GM19397 (cell line): ENCODE data around the gene PLA2G2D.

ENCODE experiments used
- ATAC-seq: cut with Tn5 transposase; IDR thresholded peaks from one replicate; pipeline ENCODE4 v1.9.1; 2021; ENCODE audit warnings: mild to moderate bottlenecking, moderate library complexity; ENCODE audit not compliant: unreplicated experiment

The PLA2G2D gene

GRCh38 chr1:20119347-20119746 is at the start of gene PLA2G2D:
Gene PLA2G2D (minus strand): TSS chr1:20119536. CDS start chr1:20119498, 38 bp downstream.
- ATAC-seq, result no peak

- no peak for ATAC-seq
These were observed 49.5 kb upstream of the PLA2G2D start for GRCh38 chr1:20168564-20169491.

- no peak for ATAC-seq
These were observed 47.8 kb upstream of the PLA2G2D start for GRCh38 chr1:20167126-20167525.

- no peak for ATAC-seq
These were observed 46.7 kb upstream of the PLA2G2D start for GRCh38 chr1:20166051-20166450.

GRCh38 chr1:20165522-20165951 is 46.2 kb upstream of the PLA2G2D start:
- no peak for ATAC-seq

GRCh38 chr1:20164694-20165202 is 45.4 kb upstream of the PLA2G2D start:
- ATAC-seq, result no peak

- ATAC-seq, result no peak
These were observed 40.7 kb upstream of the PLA2G2D start for GRCh38 chr1:20160034-20160433.

GRCh38 chr1:20158358-20159070 is 39.2 kb upstream of the PLA2G2D start:
- no peak for ATAC-seq

GRCh38 chr1:20154301-20154831 is 35.0 kb upstream of the PLA2G2D start:
- ATAC-seq, result no peak

GRCh38 chr1:20153000-20153418 is 33.7 kb upstream of the PLA2G2D start:
- no peak for ATAC-seq

GRCh38 chr1:20152599-20152930 is 33.2 kb upstream of the PLA2G2D start:
- peak; percentile 10 for ATAC-seq

- ATAC-seq, result peak; percentile 66
These were observed 32.7 kb upstream of the PLA2G2D start for GRCh38 chr1:20151906-20152598.

GRCh38 chr1:20150969-20151368 is 31.6 kb upstream of the PLA2G2D start:
- ATAC-seq, result no peak

GRCh38 chr1:20150326-20150705 is 31.0 kb upstream of the PLA2G2D start:
- ATAC-seq, result no peak

- ATAC-seq, result no peak
These were observed 30.4 kb upstream of the PLA2G2D start for GRCh38 chr1:20149601-20150325.

- ATAC-seq, result no peak
These were observed 29.5 kb upstream of the PLA2G2D start for GRCh38 chr1:20148571-20149500.

GRCh38 chr1:20147846-20148570 is 28.7 kb upstream of the PLA2G2D start:
- no peak for ATAC-seq

- no peak for ATAC-seq
These were observed 24.6 kb upstream of the PLA2G2D start for GRCh38 chr1:20143734-20144565.
